ENCODE measurements around the gene ARHGAP15.

Gene ARHGAP15

DNA sequence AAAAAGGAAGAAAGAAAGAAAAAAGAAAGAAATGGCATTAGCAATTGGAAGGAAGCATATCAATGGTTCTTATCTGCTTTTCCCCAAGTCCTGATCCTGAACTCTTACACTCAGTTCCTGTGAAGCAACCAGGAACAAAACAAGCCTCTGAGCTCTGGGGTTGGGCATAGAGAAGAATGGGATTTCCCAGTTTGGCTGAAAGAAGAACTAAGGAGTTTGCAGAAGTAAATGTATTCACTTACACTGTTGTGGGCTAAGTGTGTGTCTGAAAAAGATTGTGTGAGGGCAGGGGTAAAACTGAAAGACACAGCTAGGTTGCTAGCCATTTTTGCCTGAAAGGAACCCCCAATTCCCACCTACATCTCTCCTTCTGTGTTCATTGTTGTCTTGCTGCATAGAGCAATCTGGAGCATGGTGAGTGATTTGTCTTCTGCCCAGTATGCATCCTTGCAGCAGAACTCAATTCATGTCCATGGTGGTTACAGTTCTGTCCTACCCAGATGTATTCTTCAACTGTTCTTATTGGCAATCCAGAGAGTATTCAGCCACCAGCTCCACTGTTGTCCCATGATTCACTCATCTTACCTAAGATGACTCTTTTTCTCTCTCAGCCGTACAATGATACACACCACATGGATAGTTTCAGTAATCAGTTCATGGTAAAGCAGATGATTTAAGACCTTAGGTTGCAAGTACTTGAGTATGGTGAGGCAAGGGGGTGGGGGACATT is 348.7 kb downstream of the ARHGAP15 start:
- no peak for TF ChIP-seq CTCF (IDR thresholded peaks at IDR 0.05; ENCODE audit: borderline replicate concordance, insufficient read depth, low read depth, low read length)
- H3K4me3 ChIP-seq (ENCODE audit: low read depth, low read length), result no peak overlapping the region

DNA sequence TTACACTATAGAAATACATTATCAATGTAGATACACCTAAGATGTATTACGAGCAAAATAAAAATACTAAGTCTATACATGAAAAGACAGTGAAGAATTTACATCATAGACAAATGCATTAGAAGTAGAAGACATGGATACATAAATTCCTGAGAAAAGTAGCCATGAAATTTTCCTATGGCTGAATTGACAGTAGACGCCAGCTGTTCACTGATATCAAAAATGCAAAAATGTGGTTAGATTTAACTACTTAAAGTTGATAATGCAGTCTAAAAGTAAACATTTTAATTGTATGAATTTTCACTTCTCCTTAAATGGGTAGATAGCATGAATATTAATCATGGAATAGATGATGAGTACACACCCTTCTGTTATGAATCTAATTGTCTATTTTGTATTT is 350.9 kb downstream of the ARHGAP15 start:
- no peak overlapping the region for H3K4me3 ChIP-seq (ENCODE audit: low read depth, low read length)
- TF ChIP-seq CTCF (IDR thresholded peaks at IDR 0.05; ENCODE audit: borderline replicate concordance, insufficient read depth, low read depth, low read length), result no peak

- TF ChIP-seq CTCF (IDR thresholded peaks at IDR 0.05; ENCODE audit: borderline replicate concordance, insufficient read depth, low read depth, low read length), result no peak
- no peak overlapping the region for H3K4me3 ChIP-seq (ENCODE audit: low read depth, low read length)
These were observed 351.5 kb downstream of the ARHGAP15 start for GRCh38 chr2:143480601-143481236.

DNA sequence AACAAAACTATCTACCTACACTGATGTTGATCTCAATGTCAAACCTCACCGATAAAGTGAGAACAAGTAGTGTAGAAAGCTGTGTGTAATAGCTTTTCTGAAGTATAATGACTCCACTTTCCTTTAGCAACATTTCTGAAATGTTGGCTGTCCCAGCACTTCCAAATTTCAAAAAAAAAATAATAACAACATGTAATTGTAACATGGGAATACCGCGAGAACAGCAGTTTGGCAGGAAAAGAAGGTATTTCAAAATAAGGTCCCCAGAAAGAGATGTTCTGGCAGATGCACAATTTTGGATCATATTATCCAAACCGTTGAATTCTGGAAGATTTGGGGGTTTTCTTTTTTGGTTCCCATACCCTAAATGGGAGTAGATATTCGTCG is 352.0 kb downstream of the ARHGAP15 start:
- no peak for TF ChIP-seq CTCF (IDR thresholded peaks at IDR 0.05; ENCODE audit: borderline replicate concordance, insufficient read depth, low read depth, low read length)
- H3K4me3 ChIP-seq (ENCODE audit: low read depth, low read length), result no peak overlapping the region

GRCh38 chr2:143481733-143482132 is 352.5 kb downstream of the ARHGAP15 start:
- no peak for TF ChIP-seq CTCF (IDR thresholded peaks at IDR 0.05; ENCODE audit: borderline replicate concordance, insufficient read depth, low read depth, low read length)

GRCh38 chr2:143482316-143482715 is 353.1 kb downstream of the ARHGAP15 start:
- H3K4me3 ChIP-seq (ENCODE audit: low read depth, low read length), result no peak overlapping the region
- no peak for TF ChIP-seq CTCF (IDR thresholded peaks at IDR 0.05; ENCODE audit: borderline replicate concordance, insufficient read depth, low read depth, low read length)

More at GRCh38 chr2:143481733-143482132, 352.5 kb downstream of the ARHGAP15 start:
- H3K4me3 ChIP-seq (ENCODE audit: low read depth, low read length), result no peak overlapping the region

- TF ChIP-seq CTCF (IDR thresholded peaks at IDR 0.05; ENCODE audit: borderline replicate concordance, insufficient read depth, low read depth, low read length), result no peak
- no peak overlapping the region for H3K4me3 ChIP-seq (ENCODE audit: low read depth, low read length)
These were observed 353.6 kb downstream of the ARHGAP15 start for GRCh38 chr2:143482771-143483170.

Measured in GM12875 (cell line).